ENCODE results near the gene LCTL.

DNA sequence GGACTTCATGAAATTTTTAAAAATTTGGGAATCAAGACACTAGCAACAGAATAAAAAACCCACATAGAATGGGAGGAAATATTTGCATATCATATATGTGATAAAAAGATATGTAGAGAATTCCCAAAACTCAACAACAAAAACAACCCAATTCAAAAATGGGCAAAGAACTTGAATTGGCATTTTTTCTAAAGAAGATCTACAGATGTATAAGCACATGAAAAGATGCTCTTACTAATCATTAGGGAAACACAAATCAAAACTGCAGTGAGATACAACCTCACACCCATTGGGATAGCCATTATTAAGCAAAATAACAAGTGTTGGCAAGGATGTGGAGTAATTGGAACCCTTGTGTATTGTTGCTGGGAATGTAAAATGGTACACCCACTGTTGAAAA, 10.1 kb downstream of the LCTL start:
- no peak for TF ChIP-seq FOSL1 (IDR thresholded peaks at IDR 0.05; ENCODE audit: low read depth)
- TF ChIP-seq SIN3A (IDR thresholded peaks at IDR 0.05; ENCODE audit: low read depth): no peak
- TF ChIP-seq, protein P1, sequence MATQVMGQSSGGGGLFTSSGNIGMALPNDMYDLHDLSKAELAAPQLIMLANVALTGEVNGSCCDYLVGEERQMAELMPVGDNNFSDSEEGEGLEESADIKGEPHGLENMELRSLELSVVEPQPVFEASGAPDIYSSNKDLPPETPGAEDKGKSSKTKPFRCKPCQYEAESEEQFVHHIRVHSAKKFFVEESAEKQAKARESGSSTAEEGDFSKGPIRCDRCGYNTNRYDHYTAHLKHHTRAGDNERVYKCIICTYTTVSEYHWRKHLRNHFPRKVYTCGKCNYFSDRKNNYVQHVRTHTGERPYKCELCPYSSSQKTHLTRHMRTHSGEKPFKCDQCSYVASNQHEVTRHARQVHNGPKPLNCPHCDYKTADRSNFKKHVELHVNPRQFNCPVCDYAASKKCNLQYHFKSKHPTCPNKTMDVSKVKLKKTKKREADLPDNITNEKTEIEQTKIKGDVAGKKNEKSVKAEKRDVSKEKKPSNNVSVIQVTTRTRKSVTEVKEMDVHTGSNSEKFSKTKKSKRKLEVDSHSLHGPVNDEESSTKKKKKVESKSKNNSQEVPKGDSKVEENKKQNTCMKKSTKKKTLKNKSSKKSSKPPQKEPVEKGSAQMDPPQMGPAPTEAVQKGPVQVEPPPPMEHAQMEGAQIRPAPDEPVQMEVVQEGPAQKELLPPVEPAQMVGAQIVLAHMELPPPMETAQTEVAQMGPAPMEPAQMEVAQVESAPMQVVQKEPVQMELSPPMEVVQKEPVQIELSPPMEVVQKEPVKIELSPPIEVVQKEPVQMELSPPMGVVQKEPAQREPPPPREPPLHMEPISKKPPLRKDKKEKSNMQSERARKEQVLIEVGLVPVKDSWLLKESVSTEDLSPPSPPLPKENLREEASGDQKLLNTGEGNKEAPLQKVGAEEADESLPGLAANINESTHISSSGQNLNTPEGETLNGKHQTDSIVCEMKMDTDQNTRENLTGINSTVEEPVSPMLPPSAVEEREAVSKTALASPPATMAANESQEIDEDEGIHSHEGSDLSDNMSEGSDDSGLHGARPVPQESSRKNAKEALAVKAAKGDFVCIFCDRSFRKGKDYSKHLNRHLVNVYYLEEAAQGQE (IDR thresholded peaks at IDR 0.05; ENCODE audit: low read depth): no peak
- TF ChIP-seq, protein P2, sequence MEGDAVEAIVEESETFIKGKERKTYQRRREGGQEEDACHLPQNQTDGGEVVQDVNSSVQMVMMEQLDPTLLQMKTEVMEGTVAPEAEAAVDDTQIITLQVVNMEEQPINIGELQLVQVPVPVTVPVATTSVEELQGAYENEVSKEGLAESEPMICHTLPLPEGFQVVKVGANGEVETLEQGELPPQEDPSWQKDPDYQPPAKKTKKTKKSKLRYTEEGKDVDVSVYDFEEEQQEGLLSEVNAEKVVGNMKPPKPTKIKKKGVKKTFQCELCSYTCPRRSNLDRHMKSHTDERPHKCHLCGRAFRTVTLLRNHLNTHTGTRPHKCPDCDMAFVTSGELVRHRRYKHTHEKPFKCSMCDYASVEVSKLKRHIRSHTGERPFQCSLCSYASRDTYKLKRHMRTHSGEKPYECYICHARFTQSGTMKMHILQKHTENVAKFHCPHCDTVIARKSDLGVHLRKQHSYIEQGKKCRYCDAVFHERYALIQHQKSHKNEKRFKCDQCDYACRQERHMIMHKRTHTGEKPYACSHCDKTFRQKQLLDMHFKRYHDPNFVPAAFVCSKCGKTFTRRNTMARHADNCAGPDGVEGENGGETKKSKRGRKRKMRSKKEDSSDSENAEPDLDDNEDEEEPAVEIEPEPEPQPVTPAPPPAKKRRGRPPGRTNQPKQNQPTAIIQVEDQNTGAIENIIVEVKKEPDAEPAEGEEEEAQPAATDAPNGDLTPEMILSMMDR (IDR thresholded peaks at IDR 0.05 in 2 of 3, conservative IDR thresholded peaks at IDR 0.05 in 1 of 3; ENCODE audit: borderline replicate concordance in 1 of 3, insufficient read depth in 1 of 3, low read depth in 2 of 3, low read length in 2 of 3): no peak
- no peak for TF ChIP-seq YY1 (IDR thresholded peaks at IDR 0.05; ENCODE audit: extremely low read depth, insufficient replicate concordance, low read depth, low read length)
- TF ChIP-seq, protein P3, sequence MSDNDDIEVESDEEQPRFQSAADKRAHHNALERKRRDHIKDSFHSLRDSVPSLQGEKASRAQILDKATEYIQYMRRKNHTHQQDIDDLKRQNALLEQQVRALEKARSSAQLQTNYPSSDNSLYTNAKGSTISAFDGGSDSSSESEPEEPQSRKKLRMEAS (IDR thresholded peaks at IDR 0.05): no peak
- no peak for TF ChIP-seq SP1 (IDR thresholded peaks at IDR 0.05; ENCODE audit: low read depth)
- TF ChIP-seq SRF (IDR thresholded peaks at IDR 0.05; ENCODE audit: low read depth): no peak
- TF ChIP-seq EZH2 (IDR thresholded peaks at IDR 0.05): no peak
- no peak for TF ChIP-seq POLR2A (IDR thresholded peaks at IDR 0.05; ENCODE audit: borderline replicate concordance, extremely low read depth, insufficient read depth, insufficient read length)
- TF ChIP-seq CEBPB (IDR thresholded peaks at IDR 0.05; ENCODE audit: low read depth): no peak
- no peak for TF ChIP-seq RAD21 (IDR thresholded peaks at IDR 0.05; ENCODE audit: low read depth)
